Measurements from ENCODE around the gene MEGF8.
"Not testable (repeated sequence)": the region's sequence is repeated elsewhere in the genome, so short reads cannot be mapped to it uniquely, and the experiment has no call there.

MEGF8 gene

GRCh38 chr19:42332059-42332458 lies 6.6 kb downstream of the MEGF8 start:
- no peak for DNase-seq

GRCh38 chr19:42333018-42333417 lies 7.6 kb downstream of the MEGF8 start:
- no peak for DNase-seq

GRCh38 chr19:42333975-42334696 lies 8.7 kb downstream of the MEGF8 start:
- DNase-seq: no peak

GRCh38 chr19:42334697-42335373 lies 9.4 kb downstream of the MEGF8 start:
- no peak for DNase-seq

- no peak for DNase-seq
These were observed 10.0 kb downstream of the MEGF8 start for GRCh38 chr19:42335374-42335936.

GRCh38 chr19:42335971-42336370 lies 10.5 kb downstream of the MEGF8 start:
- no peak for DNase-seq

GRCh38 chr19:42339126-42339860 lies 13.9 kb downstream of the MEGF8 start:
- DNase-seq: not testable (repeated sequence)

GRCh38 chr19:42339922-42340321 lies 14.5 kb downstream of the MEGF8 start:
- not testable (repeated sequence) for DNase-seq

- no peak for DNase-seq
These were observed 18.1 kb downstream of the MEGF8 start for GRCh38 chr19:42343344-42344110.

GRCh38 chr19:42344336-42344893 lies 19.0 kb downstream of the MEGF8 start:
- DNase-seq: no peak

- DNase-seq: no peak
These were observed 19.9 kb downstream of the MEGF8 start for GRCh38 chr19:42345191-42345812.

- no peak for DNase-seq
These were observed 22.8 kb downstream of the MEGF8 start for GRCh38 chr19:42348211-42348610.

GRCh38 chr19:42349378-42350107 lies 24.1 kb downstream of the MEGF8 start:
- DNase-seq: no peak

GRCh38 chr19:42350417-42350816 lies 25.0 kb downstream of the MEGF8 start:
- DNase-seq: no peak

GRCh38 chr19:42351079-42351735 lies 25.8 kb downstream of the MEGF8 start:
- DNase-seq: no peak

- peak; percentile 46 for DNase-seq
These were observed 27.1 kb downstream of the MEGF8 start for GRCh38 chr19:42352301-42353259.

GRCh38 chr19:42353341-42354015 lies 28.0 kb downstream of the MEGF8 start:
- no peak for DNase-seq

GRCh38 chr19:42355896-42356295 lies 30.5 kb downstream of the MEGF8 start:
- no peak for DNase-seq

GRCh38 chr19:42356686-42357085 lies 31.3 kb downstream of the MEGF8 start:
- no peak for DNase-seq

Data from midbrain (tissue), 1 donor.